Measurements from ENCODE around the gene DCLK2.

DCLK2 gene

GRCh38 chr4:150209140-150209829 lies 131.0 kb downstream of the DCLK2 start:
- DNase-seq (ENCODE audit: low spot score) = peak; percentile 25

- DNase-seq (ENCODE audit: low spot score) = no peak
These were observed 132.8 kb downstream of the DCLK2 start for GRCh38 chr4:150211016-150211415.

- DNase-seq (ENCODE audit: low spot score) = no peak
These were observed 133.7 kb downstream of the DCLK2 start for GRCh38 chr4:150211799-150212445.

GRCh38 chr4:150212485-150212884 lies 134.2 kb downstream of the DCLK2 start:
- no peak for DNase-seq (ENCODE audit: low spot score)

GRCh38 chr4:150212927-150213326 lies 134.7 kb downstream of the DCLK2 start:
- no peak for DNase-seq (ENCODE audit: low spot score)

GRCh38 chr4:150215601-150216000 lies 137.4 kb downstream of the DCLK2 start:
- DNase-seq (ENCODE audit: low spot score) = no peak

GRCh38 chr4:150216726-150217125 lies 138.5 kb downstream of the DCLK2 start:
- DNase-seq (ENCODE audit: low spot score) = no peak

- DNase-seq (ENCODE audit: low spot score) = peak; percentile 48
These were observed 138.9 kb downstream of the DCLK2 start for GRCh38 chr4:150217192-150217591.

- DNase-seq (ENCODE audit: low spot score) = no peak
These were observed 139.6 kb downstream of the DCLK2 start for GRCh38 chr4:150217808-150218207.

- DNase-seq (ENCODE audit: low spot score) = no peak
These were observed 140.2 kb downstream of the DCLK2 start for GRCh38 chr4:150218447-150218846.

GRCh38 chr4:150219841-150220240 lies 141.6 kb downstream of the DCLK2 start:
- DNase-seq (ENCODE audit: low spot score) = no peak

- DNase-seq (ENCODE audit: low spot score) = no peak
These were observed 146.8 kb downstream of the DCLK2 start for GRCh38 chr4:150224896-150225591.

- peak; percentile 55 for DNase-seq (ENCODE audit: low spot score)
These were observed 151.3 kb downstream of the DCLK2 start for GRCh38 chr4:150229520-150229919.

GRCh38 chr4:150230561-150230960 lies 152.3 kb downstream of the DCLK2 start:
- DNase-seq (ENCODE audit: low spot score) = no peak

- DNase-seq (ENCODE audit: low spot score) = no peak
These were observed 153.0 kb downstream of the DCLK2 start for GRCh38 chr4:150231107-150231770.

GRCh38 chr4:150232029-150232428 lies 153.8 kb downstream of the DCLK2 start:
- no peak for DNase-seq (ENCODE audit: low spot score)

GRCh38 chr4:150234246-150234645 lies 156.0 kb downstream of the DCLK2 start:
- DNase-seq (ENCODE audit: low spot score) = no peak

- no peak for DNase-seq (ENCODE audit: low spot score)
These were observed 157.1 kb downstream of the DCLK2 start for GRCh38 chr4:150235317-150235716.

- DNase-seq (ENCODE audit: low spot score) = no peak
These were observed 157.6 kb downstream of the DCLK2 start for GRCh38 chr4:150235808-150236271.

GRCh38 chr4:150236626-150237025 lies 158.4 kb downstream of the DCLK2 start:
- DNase-seq (ENCODE audit: low spot score) = no peak

GRCh38 chr4:150237110-150237872 lies 159.0 kb downstream of the DCLK2 start:
- peak; percentile 89 for DNase-seq (ENCODE audit: low spot score)

GRCh38 chr4:150238591-150238990 lies 160.3 kb downstream of the DCLK2 start:
- DNase-seq (ENCODE audit: low spot score) = no peak
